ENCODE data around the gene CELF2.

Gene CELF2

DNA sequence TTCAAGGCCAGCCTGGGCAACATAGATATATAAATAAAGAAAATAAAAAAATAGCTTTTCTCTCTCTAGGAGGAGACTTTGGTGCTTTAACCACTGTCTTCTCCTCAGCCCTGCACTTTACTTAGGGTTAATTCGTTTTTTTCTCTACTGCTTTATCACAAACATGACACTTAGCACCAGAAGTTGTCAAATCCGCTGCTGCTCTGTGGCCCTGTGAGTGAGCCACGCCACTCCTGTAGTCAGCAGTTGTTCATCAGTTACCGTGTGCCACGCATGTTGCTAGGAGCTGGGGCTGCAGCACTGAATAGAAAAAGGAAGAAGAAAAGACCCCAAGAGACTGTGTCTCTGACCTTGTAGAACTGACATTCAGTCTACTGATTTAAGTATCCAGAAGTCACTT lies 232.6 kb downstream of the CELF2 start:
- TF ChIP-seq, protein P1, sequence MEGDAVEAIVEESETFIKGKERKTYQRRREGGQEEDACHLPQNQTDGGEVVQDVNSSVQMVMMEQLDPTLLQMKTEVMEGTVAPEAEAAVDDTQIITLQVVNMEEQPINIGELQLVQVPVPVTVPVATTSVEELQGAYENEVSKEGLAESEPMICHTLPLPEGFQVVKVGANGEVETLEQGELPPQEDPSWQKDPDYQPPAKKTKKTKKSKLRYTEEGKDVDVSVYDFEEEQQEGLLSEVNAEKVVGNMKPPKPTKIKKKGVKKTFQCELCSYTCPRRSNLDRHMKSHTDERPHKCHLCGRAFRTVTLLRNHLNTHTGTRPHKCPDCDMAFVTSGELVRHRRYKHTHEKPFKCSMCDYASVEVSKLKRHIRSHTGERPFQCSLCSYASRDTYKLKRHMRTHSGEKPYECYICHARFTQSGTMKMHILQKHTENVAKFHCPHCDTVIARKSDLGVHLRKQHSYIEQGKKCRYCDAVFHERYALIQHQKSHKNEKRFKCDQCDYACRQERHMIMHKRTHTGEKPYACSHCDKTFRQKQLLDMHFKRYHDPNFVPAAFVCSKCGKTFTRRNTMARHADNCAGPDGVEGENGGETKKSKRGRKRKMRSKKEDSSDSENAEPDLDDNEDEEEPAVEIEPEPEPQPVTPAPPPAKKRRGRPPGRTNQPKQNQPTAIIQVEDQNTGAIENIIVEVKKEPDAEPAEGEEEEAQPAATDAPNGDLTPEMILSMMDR (IDR thresholded peaks at IDR 0.05) = no peak
- no peaks in the 10 kb centered on the region for H3K36me3 Mint-ChIP-seq (ENCODE audit: low read depth)
- H3K9me3 Mint-ChIP-seq = no peaks in the 10 kb centered on the region
- no peak overlapping the region for H3K27ac Mint-ChIP-seq
- peaks cover 47% of the 10 kb centered on the region for H3K4me1 Mint-ChIP-seq
- H3K27me3 Mint-ChIP-seq (ENCODE audit: low read depth, poor library complexity) = peaks cover 9% of the 10 kb centered on the region
- no peak for DNase-seq
- H3K4me3 Mint-ChIP-seq = no peak overlapping the region

DNA sequence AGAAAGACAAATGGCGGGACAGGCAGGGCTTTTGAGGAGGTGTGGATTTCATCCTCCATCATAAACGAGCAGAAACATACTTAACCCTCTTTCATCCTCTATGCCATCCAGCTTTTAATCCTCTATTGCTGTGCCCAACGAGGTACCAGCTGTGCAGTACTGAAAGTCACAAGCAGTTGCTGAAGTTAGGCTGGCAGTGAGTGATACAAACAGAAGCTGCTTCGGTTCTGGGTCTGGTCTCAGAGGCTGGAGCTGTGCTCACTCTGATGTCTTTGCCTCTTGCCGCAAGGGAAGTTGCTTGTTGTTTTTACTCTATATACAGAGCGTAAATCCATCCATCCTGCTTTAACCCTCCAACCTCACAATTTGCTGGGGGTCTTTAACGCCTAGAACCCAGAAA lies 235.2 kb downstream of the CELF2 start:
- Mint-ChIP-seq H3K27ac (peak overlapping the region; percentile 82), H3K9me3 (no peaks in the 10 kb centered on the region), H3K4me3 (no peak overlapping the region), H3K36me3 (ENCODE audit: low read depth) (no peaks in the 10 kb centered on the region), H3K27me3 (ENCODE audit: low read depth, poor library complexity) (peaks cover 25% of the 10 kb centered on the region), H3K4me1 (peaks cover 55% of the 10 kb centered on the region)
- TF ChIP-seq, protein P1 (IDR thresholded peaks at IDR 0.05) = no peak
- no peak for DNase-seq

DNA sequence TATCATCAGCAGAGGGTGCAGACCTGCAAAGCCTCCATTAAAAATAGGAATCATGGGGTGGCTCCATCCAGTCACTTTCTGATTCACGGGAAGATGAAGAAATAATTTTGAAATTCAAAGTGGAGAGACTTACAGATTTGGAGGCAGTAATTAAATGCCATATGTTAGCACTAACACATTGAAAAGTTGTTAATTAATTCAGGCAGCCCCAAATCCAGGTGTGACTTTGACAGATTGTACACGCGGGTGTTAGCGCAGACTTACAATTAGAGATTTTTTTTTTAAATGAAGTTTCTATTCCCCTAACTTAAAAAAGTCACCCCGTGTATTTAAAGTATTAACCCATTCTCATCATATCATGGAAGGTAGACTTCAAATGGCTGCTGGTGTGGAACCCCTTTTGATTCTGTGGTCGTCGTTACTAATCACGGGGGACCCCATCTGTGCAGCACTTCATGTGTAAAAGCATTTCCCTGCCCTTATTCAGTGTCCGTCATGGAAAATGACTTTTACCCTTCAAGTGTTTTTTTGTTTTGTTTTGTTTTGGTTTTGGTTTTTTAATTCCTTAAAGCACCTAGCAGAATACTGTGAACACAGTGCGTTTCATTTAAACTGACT lies 235.8 kb downstream of the CELF2 start:
- Mint-ChIP-seq H3K36me3 (ENCODE audit: low read depth) (no peaks in the 10 kb centered on the region), H3K4me1 (peaks cover 55% of the 10 kb centered on the region), H3K27me3 (ENCODE audit: low read depth, poor library complexity) (peaks cover 25% of the 10 kb centered on the region), H3K4me3 (no peak overlapping the region), H3K9me3 (no peaks in the 10 kb centered on the region), H3K27ac (no peak overlapping the region)
- no peak for DNase-seq
- TF ChIP-seq, protein P1 (IDR thresholded peaks at IDR 0.05) = no peak

DNA sequence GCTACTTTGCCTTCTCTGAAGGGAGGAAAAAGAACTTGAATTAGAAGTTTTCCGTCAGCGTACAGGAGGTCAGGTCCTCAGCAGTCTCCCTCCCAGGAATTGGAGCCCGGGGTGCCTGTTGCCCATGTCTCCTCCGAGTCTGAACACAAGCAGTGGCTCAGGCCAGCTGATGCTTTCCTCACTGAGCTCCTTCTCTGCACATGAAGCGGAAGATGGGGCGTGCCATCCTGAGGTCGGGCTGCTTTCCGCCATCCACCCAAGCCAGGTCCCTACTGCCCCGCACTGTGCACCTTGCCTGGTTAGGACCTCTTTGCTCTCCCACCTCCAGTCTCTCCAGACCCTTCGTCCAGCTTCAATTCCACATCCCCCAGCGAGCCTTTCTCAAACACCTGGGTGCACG lies 237.5 kb downstream of the CELF2 start:
- Mint-ChIP-seq H3K4me1 (peaks cover 46% of the 10 kb centered on the region), H3K9me3 (no peaks in the 10 kb centered on the region)

DNA sequence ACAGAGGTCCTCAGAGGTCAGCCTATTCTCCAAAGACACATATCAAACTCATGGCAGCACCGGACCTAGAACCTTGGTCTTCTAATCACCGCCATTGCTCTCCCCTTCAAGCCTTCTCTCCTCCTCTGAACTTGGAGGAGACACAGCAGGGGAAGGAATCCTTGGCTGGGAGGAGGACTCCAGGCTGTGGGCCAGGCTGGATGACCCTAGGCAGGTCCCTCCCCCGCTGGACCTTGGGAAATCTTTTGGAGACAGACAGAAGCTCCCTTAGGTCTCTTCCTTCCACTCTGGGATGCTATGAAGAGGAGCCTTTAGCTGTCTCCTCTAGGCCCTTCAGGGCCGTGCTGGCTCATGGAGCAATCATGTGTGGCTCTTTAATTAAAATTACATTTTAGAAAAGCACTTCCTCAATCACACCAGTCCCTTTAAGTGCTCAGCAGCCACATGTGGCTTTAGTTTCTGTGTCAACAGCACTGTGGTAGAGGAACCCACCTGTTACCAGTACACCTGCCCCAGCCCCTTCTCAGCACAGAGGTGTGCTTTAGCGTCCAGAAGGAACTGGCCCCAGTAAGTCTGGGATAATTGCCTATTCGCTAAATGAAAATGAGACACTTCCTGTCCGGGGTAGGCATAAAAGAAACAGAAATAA lies 238.2 kb downstream of the CELF2 start:
- H3K36me3 Mint-ChIP-seq (ENCODE audit: low read depth) = no peaks in the 10 kb centered on the region
- no peaks in the 10 kb centered on the region for H3K9me3 Mint-ChIP-seq
- peaks cover 22% of the 10 kb centered on the region for H3K27me3 Mint-ChIP-seq (ENCODE audit: low read depth, poor library complexity)
- no peak overlapping the region for H3K4me3 Mint-ChIP-seq
- TF ChIP-seq, protein P1 (IDR thresholded peaks at IDR 0.05) = no peak
- no peak for DNase-seq
- H3K4me1 Mint-ChIP-seq = peaks cover 43% of the 10 kb centered on the region
- H3K27ac Mint-ChIP-seq = no peak overlapping the region

More for the DNA sequence above, 237.5 kb downstream of the CELF2 start:
- Mint-ChIP-seq H3K27ac (no peak overlapping the region), H3K4me3 (no peak overlapping the region), H3K36me3 (ENCODE audit: low read depth) (no peaks in the 10 kb centered on the region), H3K27me3 (ENCODE audit: low read depth, poor library complexity) (peaks cover 25% of the 10 kb centered on the region)
- no peak for DNase-seq
- TF ChIP-seq, protein P1 (IDR thresholded peaks at IDR 0.05) = no peak

DNA sequence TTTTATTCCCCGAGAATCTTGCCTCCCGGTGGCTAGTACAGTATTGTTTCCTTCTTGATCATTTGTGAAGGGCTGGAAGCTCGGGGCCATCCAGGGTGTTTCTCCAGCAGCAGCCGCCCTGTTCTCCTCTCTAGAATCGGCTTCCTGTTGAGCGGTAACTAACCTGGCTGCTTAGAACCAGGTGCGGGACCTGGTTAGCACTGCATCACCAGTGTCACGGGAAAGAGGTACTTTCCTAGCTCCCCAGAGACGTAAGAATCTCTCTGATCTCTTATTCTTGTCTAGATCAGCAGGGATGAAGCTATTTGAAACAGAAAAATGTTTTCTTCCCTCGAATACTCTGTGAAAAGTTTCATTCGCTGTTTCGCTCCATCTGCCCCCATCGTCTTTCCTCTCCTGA lies 239.2 kb downstream of the CELF2 start:
- H3K36me3 Mint-ChIP-seq (ENCODE audit: low read depth) = no peaks in the 10 kb centered on the region
- no peak overlapping the region for H3K4me3 Mint-ChIP-seq
- peaks cover 22% of the 10 kb centered on the region for H3K27me3 Mint-ChIP-seq (ENCODE audit: low read depth, poor library complexity)
- no peak for DNase-seq
- H3K27ac Mint-ChIP-seq = no peak overlapping the region
- TF ChIP-seq, protein P1 (IDR thresholded peaks at IDR 0.05) = no peak
- peaks cover 38% of the 10 kb centered on the region for H3K4me1 Mint-ChIP-seq
- no peaks in the 10 kb centered on the region for H3K9me3 Mint-ChIP-seq
